OCI-LY3 (cell line): ENCODE data around the gene LMNB1.

Experiments
- EZH2phosphoT487 ChIP-seq: fragments of 200-600 bp; shearing (Covaris generic); IDR thresholded peaks from 2 replicates; pipeline ENCODE4 v1.6.1; 2018; ENCODE audit warnings: antibody characterized with exemption, mixed run types, low read depth
- TF ChIP-seq, protein P1 (sequence below): fragments of 200-600, 300-600 bp; sonication (generic); IDR thresholded peaks from 2 replicates; pipeline ENCODE4 v1.5.1; 2014; ENCODE audit warnings: antibody characterized with exemption, low read length, low read depth

DNA sequence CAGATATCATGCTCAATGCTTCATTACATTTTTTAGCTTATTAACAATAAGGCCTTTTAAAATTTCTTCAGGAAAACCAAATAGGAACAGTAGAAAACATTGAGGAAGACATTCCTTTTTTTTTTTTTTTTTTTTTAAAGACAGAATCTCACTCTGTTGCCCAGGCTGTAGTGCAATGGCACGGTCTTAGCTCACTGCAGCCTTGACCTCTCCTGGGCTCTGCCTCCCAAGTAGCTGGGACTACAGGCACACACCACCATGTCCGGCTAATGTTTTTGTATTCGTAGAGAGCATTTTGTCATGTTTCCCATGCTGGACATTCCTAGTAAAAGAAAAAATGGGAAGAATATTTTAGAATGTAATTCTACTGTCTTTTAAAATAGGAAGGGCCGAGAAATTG, 60.3 kb downstream of the LMNB1 start:
- TF ChIP-seq, protein P1, sequence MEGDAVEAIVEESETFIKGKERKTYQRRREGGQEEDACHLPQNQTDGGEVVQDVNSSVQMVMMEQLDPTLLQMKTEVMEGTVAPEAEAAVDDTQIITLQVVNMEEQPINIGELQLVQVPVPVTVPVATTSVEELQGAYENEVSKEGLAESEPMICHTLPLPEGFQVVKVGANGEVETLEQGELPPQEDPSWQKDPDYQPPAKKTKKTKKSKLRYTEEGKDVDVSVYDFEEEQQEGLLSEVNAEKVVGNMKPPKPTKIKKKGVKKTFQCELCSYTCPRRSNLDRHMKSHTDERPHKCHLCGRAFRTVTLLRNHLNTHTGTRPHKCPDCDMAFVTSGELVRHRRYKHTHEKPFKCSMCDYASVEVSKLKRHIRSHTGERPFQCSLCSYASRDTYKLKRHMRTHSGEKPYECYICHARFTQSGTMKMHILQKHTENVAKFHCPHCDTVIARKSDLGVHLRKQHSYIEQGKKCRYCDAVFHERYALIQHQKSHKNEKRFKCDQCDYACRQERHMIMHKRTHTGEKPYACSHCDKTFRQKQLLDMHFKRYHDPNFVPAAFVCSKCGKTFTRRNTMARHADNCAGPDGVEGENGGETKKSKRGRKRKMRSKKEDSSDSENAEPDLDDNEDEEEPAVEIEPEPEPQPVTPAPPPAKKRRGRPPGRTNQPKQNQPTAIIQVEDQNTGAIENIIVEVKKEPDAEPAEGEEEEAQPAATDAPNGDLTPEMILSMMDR = no peak
- no peak for TF ChIP-seq EZH2phosphoT487
